ENCODE measurements around the gene LRRC28.
A peak's percentile ranks its signal among the peaks of the same experiment; 100 is the strongest.

Gene LRRC28

DNA sequence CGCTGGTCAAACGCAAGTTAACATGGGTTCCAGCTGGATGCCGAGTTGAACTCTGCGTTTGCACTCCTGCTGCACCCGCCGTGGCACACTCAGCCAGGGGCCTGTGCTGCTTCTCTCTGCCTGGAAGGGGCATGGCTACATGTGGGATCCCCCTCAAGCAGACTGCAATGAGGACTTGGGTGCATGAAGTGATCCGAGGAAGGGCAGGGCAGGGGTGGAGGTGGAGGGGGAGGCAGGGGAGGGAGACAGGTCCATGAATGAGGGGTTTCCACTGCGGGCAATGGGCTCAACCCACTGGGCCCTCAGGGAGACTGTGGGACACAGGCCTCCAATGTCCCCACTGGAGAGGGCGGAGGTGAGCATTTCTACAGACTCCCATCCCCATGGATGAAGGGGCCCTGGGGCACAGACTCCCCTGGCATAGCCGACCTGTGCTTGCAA is 172.9 kb downstream of the LRRC28 start:
- no peak for DNase-seq

GRCh38 chr15:99424978-99425656 is 173.8 kb downstream of the LRRC28 start:
- DNase-seq, result peak; percentile 57

- DNase-seq, result peak; percentile 13
These were observed 174.5 kb downstream of the LRRC28 start for GRCh38 chr15:99425657-99426301.

DNA sequence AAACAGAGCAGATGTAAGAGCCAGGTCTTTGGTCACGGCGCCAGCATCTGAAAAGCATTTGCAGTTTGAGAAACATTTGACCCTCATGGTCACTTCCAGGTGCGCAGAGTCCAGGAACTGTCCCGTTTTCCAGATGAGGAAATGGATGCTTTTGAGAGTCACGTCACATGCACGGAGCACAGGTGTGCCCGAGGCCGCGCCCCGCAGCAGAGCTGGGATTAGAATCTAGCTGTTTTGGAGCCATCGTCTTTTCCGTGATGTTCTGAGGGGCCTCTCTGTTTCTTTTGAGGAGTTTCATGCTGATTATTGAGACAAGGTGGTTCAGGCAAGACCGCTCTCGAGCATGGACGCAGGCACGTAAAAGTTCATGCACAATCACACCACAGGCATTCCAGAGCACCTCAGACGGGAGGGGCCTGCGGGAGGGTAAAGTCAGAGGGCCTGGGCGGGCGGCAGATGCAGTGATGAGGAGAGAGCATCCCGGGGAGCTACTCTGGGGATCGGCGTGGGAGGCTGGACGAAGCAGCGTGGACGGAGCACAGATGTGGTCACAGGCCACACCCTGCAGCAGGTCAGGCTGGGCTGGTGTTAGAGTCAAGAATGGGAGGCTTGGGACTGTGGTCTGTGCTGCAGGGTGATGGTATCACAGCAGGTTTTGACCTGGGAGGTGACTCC is 175.3 kb downstream of the LRRC28 start:
- DNase-seq, result peak; percentile 7

- peak; percentile 1 for DNase-seq
These were observed 175.9 kb downstream of the LRRC28 start for GRCh38 chr15:99427210-99427609.

DNA sequence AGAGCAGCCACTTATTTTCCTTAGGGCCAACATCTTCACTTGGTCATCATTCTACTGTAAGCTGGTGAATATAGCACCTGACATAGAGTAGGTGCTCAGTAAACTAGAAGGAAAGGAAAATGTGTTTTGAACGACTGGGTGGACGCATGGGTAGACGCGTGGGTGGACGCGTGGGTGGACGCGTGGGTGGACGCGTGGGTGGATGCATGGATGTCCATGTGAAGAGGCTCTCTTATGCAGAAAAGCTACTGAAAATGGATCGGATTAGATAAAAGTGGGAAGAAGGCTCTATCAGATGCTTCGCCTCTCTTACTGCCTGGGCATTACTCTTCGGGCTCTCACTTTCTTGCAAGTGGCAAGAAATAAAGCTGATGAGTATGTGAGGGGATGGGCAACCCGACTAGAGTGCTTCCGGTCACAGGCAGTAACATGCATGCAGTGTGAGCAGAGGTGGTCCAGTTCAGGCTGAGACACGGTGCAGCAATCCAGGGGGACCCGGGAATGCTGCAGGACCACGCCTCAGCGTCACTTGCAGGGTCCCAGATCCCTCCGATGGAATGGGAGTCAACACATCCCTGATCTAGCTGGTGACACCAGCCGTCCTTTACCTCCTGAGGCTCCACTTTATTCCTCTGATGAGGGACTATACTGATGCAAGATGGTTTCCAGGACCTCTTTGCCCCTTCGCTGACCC is 176.5 kb downstream of the LRRC28 start:
- DNase-seq, result peak; percentile 11

DNA sequence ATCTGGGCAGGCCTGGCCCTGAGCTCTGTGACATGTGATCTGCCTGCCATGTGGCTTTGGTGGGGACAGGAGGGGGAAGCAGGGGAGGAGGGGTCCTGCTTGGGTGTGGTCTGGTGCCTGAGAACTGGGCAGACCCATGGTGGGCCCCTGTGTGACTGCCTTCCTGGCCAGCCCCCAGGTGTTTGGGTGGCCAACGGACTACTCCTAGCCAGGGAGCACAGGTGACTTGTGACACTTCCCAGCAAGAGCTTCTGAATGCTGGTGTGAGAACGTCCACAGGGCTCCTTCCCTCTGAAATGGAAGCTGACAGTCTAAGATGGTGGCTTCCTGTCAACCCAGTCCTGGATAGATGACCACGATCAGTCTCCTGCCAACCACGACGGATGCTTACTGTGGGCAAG is 178.4 kb downstream of the LRRC28 start:
- DNase-seq, result no peak

- peak; percentile 12 for DNase-seq
These were observed 179.7 kb downstream of the LRRC28 start for GRCh38 chr15:99430881-99431401.

GRCh38 chr15:99431661-99432091 is 180.4 kb downstream of the LRRC28 start:
- DNase-seq, result no peak

GRCh38 chr15:99432271-99433025 is 181.2 kb downstream of the LRRC28 start:
- peak; percentile 15 for DNase-seq

- DNase-seq, result peak; percentile 25
These were observed 181.9 kb downstream of the LRRC28 start for GRCh38 chr15:99433026-99433756.

DNA sequence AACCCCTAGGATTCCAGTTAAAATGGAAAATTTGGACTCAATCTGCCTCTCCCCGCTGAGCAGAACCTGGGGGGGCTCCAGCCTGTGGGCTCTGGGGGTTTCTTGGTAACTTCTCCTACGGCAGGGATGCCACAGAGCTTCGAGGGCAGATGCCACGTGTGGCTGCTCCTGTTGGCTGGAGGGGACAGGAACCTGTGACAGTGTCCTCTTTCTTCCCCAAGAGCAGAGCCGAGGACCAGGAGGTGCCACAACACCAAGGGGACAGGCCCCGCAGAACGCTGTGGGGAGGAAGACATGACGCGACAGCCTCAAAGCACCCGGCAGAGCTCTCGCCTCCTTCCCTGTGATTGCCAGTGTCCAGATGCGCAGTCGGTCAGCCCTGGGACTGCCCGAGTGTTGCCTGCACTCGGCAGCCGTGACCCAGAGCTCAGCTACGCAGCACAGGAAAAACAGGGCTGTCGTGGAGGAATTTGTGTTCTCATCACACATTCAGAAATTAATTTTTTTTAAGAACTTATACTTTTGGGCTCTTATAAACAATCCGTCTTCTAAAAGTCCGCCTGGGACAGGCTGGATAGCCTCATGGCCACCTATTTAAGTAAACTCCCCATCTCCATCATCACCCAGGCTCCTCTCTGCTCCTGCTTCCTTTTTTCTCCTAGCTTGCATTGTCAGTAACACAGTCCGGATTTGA is 182.6 kb downstream of the LRRC28 start:
- DNase-seq, result peak; percentile 4

GRCh38 chr15:99434506-99435112 is 183.3 kb downstream of the LRRC28 start:
- DNase-seq, result no peak

GRCh38 chr15:99435113-99435695 is 183.9 kb downstream of the LRRC28 start:
- DNase-seq, result no peak

DNA sequence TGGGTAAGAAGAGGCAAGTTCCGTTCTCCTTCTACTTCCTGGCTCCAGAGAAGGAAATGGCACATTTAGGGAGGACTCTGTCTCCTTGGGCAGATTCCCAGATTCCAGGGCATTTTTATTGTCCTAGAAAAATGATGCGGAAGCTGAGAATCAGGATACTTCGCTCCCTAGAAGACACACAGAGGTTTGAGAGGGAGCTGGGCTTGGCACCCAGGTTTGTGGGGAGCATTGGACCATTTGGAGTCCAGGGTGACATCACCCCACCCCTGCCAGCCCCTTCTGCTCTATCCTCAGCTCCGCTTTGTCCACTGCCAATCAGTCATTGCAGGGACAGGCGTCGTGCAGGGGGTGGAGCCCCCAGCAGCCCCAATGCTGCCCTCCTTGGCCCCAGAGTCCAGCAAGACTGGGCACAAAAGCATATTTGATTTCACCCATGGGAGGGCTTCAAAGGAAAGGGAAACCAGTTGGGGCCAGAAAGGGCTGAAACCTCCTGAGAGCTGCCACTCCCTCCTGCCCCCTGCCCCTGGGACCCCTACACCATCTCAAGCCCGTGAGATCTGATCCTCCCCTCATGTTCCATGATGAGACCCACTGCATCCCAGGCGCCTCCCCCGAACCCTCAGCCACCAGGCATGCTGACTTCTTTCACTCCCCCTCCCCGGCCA is 184.7 kb downstream of the LRRC28 start:
- DNase-seq, result no peak

- no peak for DNase-seq
These were observed 185.4 kb downstream of the LRRC28 start for GRCh38 chr15:99436542-99437314.

GRCh38 chr15:99437315-99438223 is 186.3 kb downstream of the LRRC28 start:
- DNase-seq, result no peak

- DNase-seq, result no peak
These were observed 186.9 kb downstream of the LRRC28 start for GRCh38 chr15:99438224-99438585.
